Ascending aorta (tissue), 2 donors: ENCODE results near the gene YTHDC1. TPM values are rescaled to one million over a fixed set of nuclear protein-coding genes. Genes with fewer than 3 reads are reported as not detected.

Experiments used
- DNase-seq, 2 donors: peaks; one replicate each; pipeline ENCODE4 v3.0.0-alpha.2; 2019; ENCODE audit warnings: low spot score in 2 of 2
- H3K27ac ChIP-seq, 2 donors: fragments of 200-600 bp; sonication (generic); one replicate each; pipeline ENCODE4 v1.5.1; 2016 to 2017; ENCODE audit warnings: mild to moderate bottlenecking in 1 of 2
- H3K27me3 ChIP-seq: fragments of 200-600 bp; sonication (generic); one replicate; pipeline ENCODE4 v1.5.1; 2017
- H3K36me3 ChIP-seq, 2 donors: fragments of 200-600 bp; sonication (generic); one replicate each; pipeline ENCODE4 v1.5.1; 2016
- H3K4me1 ChIP-seq, 2 donors: fragments of 200-600 bp; sonication (generic); one replicate each; pipeline ENCODE4 v1.5.1; 2016 to 2017; ENCODE audit warnings: mild to moderate bottlenecking in 1 of 2
- H3K4me3 ChIP-seq, 2 donors: fragments of 200-600 bp; sonication (generic); one replicate each; pipeline ENCODE4 v1.5.1; 2016 to 2017; ENCODE audit warnings: mild to moderate bottlenecking in 1 of 2
- H3K9me3 ChIP-seq, 2 donors: fragments of 200-600 bp; sonication (generic); one replicate each; pipeline ENCODE4 v1.5.1; 2016
- intact Hi-C: fragments of 100-400 bp; cut with DNase I; formaldehyde crosslinking; loops from one replicate; pipeline ENCODE4 v1.15.1; 2023
- total RNA-seq: library from RNA; depleted of rRNA; stranded (reverse); fragments of >200 nt; gene quantifications from one replicate; pipeline ENCODE4 v1.1.0, GENCODE V29; 2016
- TF ChIP-seq, protein P1 (sequence below), 3 experiments: fragments of 200-600 bp in 2 of 3; fragments of 450-650 bp in 1 of 3; sonication (generic) in 2 of 3; IDR thresholded peaks; one replicate each; pipeline ENCODE4 v1.5.1; 2016 to 2019; ENCODE audit warnings: antibody characterized with exemption in 3 of 3, mild to moderate bottlenecking in 1 of 3, moderate library complexity in 1 of 3

YTHDC1 gene
- total RNA-seq, 1 donor from 2014 or later = 17.6 TPM

DNA sequence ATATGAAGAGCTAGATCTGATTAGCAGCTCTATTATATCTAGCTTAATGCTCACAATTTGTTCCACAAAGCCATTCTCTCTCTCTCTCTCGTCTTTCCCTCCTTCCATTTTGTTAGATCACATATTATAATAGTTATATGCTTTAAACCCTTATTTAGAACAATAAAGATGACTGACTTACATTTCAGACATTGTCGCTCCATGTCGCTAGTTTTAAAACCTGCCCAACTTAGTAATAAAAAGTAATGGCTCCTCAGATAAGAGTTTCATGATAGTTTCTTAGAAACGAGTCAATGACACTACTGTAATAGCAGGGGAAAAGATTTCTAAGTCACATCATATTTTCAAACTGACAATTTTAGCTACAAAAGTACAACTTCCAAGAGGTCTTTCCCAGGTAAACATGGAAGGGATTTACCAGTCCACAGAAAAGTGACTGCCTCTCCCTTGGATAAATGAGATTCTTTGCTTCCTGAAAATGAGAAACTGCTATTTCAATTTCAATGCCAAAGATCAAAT, 38.5 kb upstream of the YTHDC1 start:
- Histone ChIP-seq H3K36me3 (no peaks in the 10 kb centered on the region), H3K4me1 (no peaks in the 10 kb centered on the region), H3K9me3 (no peaks in the 10 kb centered on the region), H3K4me3 (no peak overlapping the region), H3K27me3 (no peaks in the 10 kb centered on the region), H3K27ac (no peak overlapping the region)
- TF ChIP-seq, protein P1, sequence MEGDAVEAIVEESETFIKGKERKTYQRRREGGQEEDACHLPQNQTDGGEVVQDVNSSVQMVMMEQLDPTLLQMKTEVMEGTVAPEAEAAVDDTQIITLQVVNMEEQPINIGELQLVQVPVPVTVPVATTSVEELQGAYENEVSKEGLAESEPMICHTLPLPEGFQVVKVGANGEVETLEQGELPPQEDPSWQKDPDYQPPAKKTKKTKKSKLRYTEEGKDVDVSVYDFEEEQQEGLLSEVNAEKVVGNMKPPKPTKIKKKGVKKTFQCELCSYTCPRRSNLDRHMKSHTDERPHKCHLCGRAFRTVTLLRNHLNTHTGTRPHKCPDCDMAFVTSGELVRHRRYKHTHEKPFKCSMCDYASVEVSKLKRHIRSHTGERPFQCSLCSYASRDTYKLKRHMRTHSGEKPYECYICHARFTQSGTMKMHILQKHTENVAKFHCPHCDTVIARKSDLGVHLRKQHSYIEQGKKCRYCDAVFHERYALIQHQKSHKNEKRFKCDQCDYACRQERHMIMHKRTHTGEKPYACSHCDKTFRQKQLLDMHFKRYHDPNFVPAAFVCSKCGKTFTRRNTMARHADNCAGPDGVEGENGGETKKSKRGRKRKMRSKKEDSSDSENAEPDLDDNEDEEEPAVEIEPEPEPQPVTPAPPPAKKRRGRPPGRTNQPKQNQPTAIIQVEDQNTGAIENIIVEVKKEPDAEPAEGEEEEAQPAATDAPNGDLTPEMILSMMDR (IDR thresholded peaks at IDR 0.05) = no peak
- DNase-seq = no peak
- intact Hi-C loops = no loop called here

DNA sequence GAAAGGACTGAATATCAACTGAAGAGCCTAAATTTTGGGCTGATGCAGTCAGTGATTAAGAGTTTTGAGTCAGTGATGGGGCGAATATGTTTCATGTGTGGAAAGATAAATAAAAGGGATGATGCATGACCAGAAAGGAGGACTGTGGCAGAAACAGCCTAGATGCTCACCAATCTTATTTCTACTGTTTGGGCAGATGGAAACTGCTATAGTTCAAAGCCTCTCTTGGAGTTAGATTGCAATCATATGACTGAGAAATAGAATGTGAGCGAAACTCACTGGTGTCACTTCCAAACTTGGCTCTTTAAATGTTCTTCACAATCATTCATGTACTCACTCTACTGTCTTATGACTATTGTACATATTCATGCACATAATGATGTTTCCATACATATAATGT, 35.4 kb upstream of the YTHDC1 start:
- no peaks in the 10 kb centered on the region for H3K36me3 ChIP-seq
- intact Hi-C loops = no loop called here
- H3K27me3 ChIP-seq = no peaks in the 10 kb centered on the region
- H3K4me3 ChIP-seq = no peak overlapping the region
- H3K9me3 ChIP-seq = no peaks in the 10 kb centered on the region
- H3K4me1 ChIP-seq = no peaks in the 10 kb centered on the region
- DNase-seq = no peak
- H3K27ac ChIP-seq = no peak overlapping the region
- TF ChIP-seq, protein P1 (IDR thresholded peaks at IDR 0.05) = no peak

- TF ChIP-seq, protein P1 (IDR thresholded peaks at IDR 0.05) = no peak
- no peak overlapping the region for H3K27ac ChIP-seq
- no peaks in the 10 kb centered on the region for H3K27me3 ChIP-seq
- no peak overlapping the region for H3K4me3 ChIP-seq
- H3K36me3 ChIP-seq = no peaks in the 10 kb centered on the region
- no peak for DNase-seq
- no peaks in the 10 kb centered on the region for H3K4me1 ChIP-seq
- intact Hi-C loops = no loop called here
- no peaks in the 10 kb centered on the region for H3K9me3 ChIP-seq
These were observed 33.2 kb upstream of the YTHDC1 start for GRCh38 chr4:68383115-68383514.

DNA sequence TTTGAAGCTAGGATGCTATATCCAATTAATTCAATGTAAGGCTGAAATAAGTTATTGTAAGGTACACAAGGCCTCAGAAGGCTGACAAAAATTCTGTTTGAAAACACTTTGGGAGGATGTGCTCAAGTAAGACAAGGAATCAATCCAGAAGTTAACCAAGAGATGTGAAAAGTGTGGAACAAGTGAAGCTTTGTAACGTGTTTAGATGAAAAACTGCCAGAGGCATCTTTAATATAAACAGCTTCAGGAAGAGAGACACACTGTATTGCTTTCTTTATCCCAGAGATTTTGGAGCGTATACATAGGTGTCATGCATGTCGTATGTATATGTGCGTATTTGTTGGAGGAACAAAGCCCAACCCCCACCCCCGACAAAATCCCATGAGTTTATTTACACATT, 28.3 kb upstream of the YTHDC1 start:
- no peaks in the 10 kb centered on the region for H3K4me1 ChIP-seq
- no peaks in the 10 kb centered on the region for H3K36me3 ChIP-seq
- DNase-seq = no peak
- TF ChIP-seq, protein P1 (IDR thresholded peaks at IDR 0.05) = no peak
- no peak overlapping the region for H3K4me3 ChIP-seq
- intact Hi-C loops = loop anchor here (10.0 kb wide), 1 partner anchor 673 kb away; the partner anchor contains the start of gene UBA6
- no peaks in the 10 kb centered on the region for H3K9me3 ChIP-seq
- no peak overlapping the region for H3K27ac ChIP-seq
- no peaks in the 10 kb centered on the region for H3K27me3 ChIP-seq

GRCh38 chr4:68375667-68376559, 26.0 kb upstream of the YTHDC1 start:
- DNase-seq = peak in 1 of 2 donors; percentile 64
- no peak overlapping the region for H3K4me3 ChIP-seq

More at GRCh38 chr4:68375667-68376559, 26.0 kb upstream of the YTHDC1 start:
- Histone ChIP-seq H3K4me1 (no peaks in the 10 kb centered on the region), H3K27ac (no peak overlapping the region), H3K9me3 (no peaks in the 10 kb centered on the region), H3K36me3 (no peaks in the 10 kb centered on the region), H3K27me3 (no peaks in the 10 kb centered on the region)
- intact Hi-C loops = loop anchor here (1.0 to 10.0 kb wide), 2 partner anchors 104 to 671 kb away; partner anchors contain the start of gene UBA6
- TF ChIP-seq, protein P1 (IDR thresholded peaks at IDR 0.05) = peak; percentile 61 to 87 (median 71)
